T-helper 2 cell treated with Interferon-gamma antibody and Interleukin-4, amounts not matched to agents 5 μg/mL and 100 μg/mL, for 36 hours (primary cell): Measurements from ENCODE around the gene RPRD1B.

Experiments used
- DNase-seq: peaks from one replicate; pipeline ENCODE4 v3.0.0; 2021; ENCODE audit warnings: low spot score
- H3K27ac Mint-ChIP-seq: one replicate; pipeline ENCODE4 v1.8.0; 2021; ENCODE audit warnings: mild to moderate bottlenecking, mixed read lengths
- H3K27me3 Mint-ChIP-seq: one replicate; pipeline ENCODE4 v1.8.0; 2021; ENCODE audit warnings: low read depth, mixed read lengths
- H3K36me3 Mint-ChIP-seq: one replicate; pipeline ENCODE4 v1.8.0; 2021; ENCODE audit warnings: low read depth, mixed read lengths
- H3K4me1 Mint-ChIP-seq: one replicate; pipeline ENCODE4 v1.8.0; 2021; ENCODE audit warnings: low read depth, mixed read lengths
- H3K4me3 Mint-ChIP-seq: one replicate; pipeline ENCODE4 v1.8.0; 2022; ENCODE audit warnings: mild to moderate bottlenecking, moderate library complexity, mixed read lengths
- H3K9me3 Mint-ChIP-seq: one replicate; pipeline ENCODE4 v1.8.0; 2021; ENCODE audit warnings: mixed read lengths

RPRD1B gene

GRCh38 chr20:38126932-38127621 lies 93.5 kb downstream of the RPRD1B start:
- no peak overlapping the region for H3K27ac Mint-ChIP-seq
- H3K9me3 Mint-ChIP-seq = no peaks in the 10 kb centered on the region

DNA sequence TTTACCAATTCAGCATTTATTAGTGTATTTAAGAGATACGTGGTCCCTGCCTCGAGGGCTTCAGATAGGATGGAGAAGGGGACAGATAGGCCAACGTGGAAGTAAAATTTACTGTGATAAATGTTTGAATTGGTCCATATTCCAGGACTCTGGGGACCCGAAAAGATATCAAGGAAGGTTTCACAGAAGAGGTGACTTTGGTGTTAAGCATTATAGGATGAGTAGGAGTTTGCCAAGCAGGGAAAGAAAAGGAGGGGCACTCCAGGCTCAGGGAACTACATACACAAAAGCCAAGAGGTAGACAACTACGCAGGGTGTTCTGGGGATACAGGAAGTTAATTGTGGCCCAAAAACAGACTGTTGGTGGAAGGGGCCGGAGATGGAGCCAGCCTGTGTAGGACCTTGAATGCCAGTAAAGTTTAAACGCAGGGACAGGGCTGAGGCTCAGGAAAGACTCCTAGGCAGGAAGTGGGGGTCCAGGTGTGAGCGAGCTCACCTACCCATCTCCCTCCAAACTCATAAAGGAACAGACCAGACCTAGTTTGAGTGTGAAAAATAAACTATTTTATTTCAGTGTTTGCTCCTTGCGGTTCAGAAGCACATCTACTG lies 94.5 kb downstream of the RPRD1B start:
- H3K4me3 Mint-ChIP-seq = no peak overlapping the region
- DNase-seq = no peak
- no peak overlapping the region for H3K27ac Mint-ChIP-seq
- H3K4me1 Mint-ChIP-seq = peaks cover 4% of the 10 kb centered on the region
- no peaks in the 10 kb centered on the region for H3K9me3 Mint-ChIP-seq
- H3K36me3 Mint-ChIP-seq = no peaks in the 10 kb centered on the region
- H3K27me3 Mint-ChIP-seq = no peaks in the 10 kb centered on the region

More at GRCh38 chr20:38126932-38127621, 93.5 kb downstream of the RPRD1B start:
- Mint-ChIP-seq H3K27me3 (no peaks in the 10 kb centered on the region), H3K36me3 (no peaks in the 10 kb centered on the region), H3K4me1 (peaks cover 6% of the 10 kb centered on the region), H3K4me3 (no peak overlapping the region)
- DNase-seq = no peak

DNA sequence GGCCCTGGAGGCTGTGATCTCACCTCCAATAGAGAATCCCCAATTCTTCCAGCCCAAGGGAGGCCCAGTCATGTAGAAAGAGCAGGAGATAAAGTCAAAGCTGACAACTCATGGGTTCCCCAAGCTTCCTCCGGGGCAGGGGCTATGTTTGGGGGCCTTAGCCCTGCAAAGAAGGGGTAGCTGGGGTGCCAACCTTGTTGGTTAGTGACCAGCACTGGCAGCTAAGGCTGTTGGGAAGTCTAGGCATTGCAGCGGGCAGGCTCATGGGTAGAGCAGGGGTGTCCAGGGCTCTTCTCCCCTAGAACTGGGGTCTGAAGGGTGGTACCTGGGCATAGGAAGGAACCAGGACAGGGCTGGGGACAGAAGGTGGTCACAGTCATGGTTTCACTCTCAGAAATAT lies 95.1 kb downstream of the RPRD1B start:
- H3K36me3 Mint-ChIP-seq = no peaks in the 10 kb centered on the region
- no peak for DNase-seq

DNA sequence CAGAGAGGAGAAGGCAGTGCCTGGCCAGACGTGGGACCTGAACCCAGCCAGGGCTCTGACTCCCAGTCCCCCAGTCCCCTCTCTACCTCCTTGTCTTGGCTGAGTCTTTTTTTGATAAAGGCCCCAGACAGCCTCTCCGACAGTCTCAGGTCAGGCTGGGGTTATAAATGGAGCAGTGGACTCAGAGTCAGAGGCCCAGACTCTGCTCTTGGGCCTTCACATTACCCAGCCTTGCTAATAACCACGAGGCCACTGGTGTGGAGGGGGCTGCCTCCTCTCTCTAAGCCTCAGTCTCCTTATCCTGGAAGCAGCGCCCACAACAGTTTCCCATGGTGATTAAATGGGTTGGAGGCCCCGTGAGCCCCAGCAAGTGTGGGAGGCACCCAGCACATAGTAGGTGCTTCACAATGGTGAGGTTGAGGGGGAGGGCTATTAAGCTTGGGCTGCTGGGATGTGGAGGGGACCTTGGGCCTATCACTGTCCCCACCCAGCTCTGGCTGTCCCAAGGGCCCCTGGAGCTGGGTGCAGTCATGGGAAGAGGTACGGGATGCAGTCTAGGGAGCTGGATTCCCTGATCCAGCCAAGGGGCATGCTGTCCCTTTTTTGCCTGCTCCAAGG lies 95.8 kb downstream of the RPRD1B start:
- no peak overlapping the region for H3K27ac Mint-ChIP-seq
- no peak for DNase-seq
- no peaks in the 10 kb centered on the region for H3K9me3 Mint-ChIP-seq
- H3K4me1 Mint-ChIP-seq = peaks cover 6% of the 10 kb centered on the region
- H3K4me3 Mint-ChIP-seq = no peak overlapping the region
- no peaks in the 10 kb centered on the region for H3K36me3 Mint-ChIP-seq
- no peaks in the 10 kb centered on the region for H3K27me3 Mint-ChIP-seq

More for the DNA sequence above, 95.1 kb downstream of the RPRD1B start:
- Mint-ChIP-seq H3K9me3 (no peaks in the 10 kb centered on the region), H3K27me3 (no peaks in the 10 kb centered on the region), H3K4me3 (no peak overlapping the region), H3K27ac (no peak overlapping the region), H3K4me1 (peaks cover under 1% of the 10 kb centered on the region)

DNA sequence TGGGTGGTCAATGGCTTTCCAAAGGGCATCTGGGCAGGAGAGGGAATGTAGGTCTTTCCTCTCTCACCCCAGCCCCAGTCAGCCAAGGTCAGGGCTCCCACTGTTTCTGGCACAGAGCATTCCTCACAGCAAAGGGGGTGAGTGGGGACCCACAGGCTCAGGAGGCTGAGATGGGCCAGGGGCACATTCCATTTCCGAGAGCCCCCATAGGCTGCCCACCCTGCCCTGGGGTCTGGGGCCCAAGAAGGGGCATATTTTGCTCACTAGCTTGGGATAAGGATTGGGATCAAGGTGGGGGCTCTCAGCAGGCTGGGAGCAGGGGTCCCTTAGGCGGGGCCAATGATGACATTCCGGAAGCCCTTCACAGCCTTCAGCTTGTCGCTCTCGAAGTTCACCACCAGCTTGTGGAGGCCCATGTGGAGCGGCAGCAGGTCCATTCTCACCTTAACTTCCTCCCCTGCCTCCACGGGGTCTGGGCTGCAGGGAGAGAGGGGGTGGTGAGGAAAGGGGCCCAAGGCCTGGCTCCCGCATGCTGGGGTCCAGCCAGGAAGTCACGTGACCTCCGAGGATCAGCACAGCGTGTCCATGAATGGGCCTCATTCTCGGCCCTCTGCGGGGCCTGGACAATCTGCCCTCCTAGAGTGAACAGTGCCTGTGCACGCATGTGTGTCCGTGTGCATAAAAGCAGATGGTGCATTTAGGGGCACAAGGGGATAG lies 96.5 kb downstream of the RPRD1B start:
- Mint-ChIP-seq H3K4me1 (peaks cover 13% of the 10 kb centered on the region), H3K36me3 (no peaks in the 10 kb centered on the region), H3K27ac (no peak overlapping the region), H3K9me3 (no peaks in the 10 kb centered on the region), H3K27me3 (no peaks in the 10 kb centered on the region), H3K4me3 (no peak overlapping the region)
- no peak for DNase-seq

DNA sequence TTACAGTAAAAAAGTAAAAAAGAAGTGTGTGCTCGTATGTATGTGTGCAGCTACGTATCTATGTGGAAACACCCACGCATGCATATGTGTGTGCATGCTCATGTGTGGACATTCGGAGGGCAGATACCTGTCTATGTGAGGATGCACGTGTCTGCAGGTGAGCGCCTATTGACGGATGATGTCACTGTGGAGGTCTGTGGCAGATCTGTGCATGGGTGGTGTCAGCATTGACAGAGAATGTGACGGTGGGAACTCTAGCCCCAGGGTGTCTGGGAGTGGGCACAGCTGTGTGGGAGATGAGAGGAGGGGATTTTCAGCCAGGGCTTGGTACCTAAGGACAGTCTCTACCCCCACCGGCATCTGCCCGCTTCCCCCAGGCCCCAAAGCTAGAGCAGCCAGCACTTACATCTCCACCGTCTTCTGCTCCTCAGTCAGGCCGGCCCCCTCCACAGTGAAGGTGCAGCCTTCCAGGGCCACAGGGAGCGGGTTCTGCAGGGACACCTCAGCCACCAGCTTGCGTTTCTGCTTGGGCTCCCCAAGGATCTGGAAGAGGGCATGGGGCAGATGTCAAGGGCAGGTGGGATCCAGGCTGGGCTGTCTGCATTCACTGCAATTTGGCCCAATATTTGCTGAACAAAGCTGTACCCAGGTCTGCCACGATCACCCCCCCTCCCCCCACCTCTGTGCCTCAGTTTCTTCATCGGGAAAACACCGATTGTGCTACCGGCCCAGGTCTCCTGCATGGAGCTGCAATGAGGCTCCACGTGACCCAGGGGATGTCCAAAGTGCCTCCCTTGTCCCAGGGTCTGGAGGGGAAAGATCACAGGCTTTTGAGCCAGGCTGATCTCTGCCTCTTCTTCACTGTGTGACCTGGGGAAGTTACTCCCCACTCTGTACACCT lies 97.4 kb downstream of the RPRD1B start:
- Mint-ChIP-seq H3K27me3 (no peaks in the 10 kb centered on the region), H3K4me3 (no peak overlapping the region), H3K4me1 (peaks cover 16% of the 10 kb centered on the region), H3K27ac (no peak overlapping the region), H3K36me3 (no peaks in the 10 kb centered on the region), H3K9me3 (no peaks in the 10 kb centered on the region)
- DNase-seq = no peak

DNA sequence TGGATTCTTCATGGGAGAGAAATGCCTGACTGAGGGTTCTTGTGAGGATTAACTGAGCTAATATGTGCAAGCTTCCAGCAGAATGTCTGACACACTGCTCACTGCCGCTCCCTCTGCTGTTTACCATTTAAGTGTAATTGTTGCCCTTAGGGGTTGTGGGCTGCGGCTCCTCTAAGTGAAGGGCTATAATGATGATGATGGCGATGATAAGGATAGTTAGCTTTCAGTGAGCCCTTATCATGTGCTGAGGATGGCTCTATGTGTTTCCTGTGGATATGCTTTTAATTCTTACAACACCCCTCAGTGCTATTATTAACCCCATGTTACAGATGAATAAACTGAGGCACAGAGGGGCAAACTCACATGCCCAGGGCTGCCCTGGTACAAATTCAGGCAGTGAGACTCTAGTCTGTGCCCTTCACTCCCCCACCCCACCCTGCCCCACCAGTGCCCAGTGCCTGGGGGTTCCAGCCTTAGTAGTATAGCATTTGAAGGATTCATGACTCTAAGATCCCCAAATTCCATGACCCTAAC lies 98.1 kb downstream of the RPRD1B start:
- DNase-seq = no peak
- no peaks in the 10 kb centered on the region for H3K36me3 Mint-ChIP-seq
- H3K4me1 Mint-ChIP-seq = peaks cover 16% of the 10 kb centered on the region
- no peaks in the 10 kb centered on the region for H3K27me3 Mint-ChIP-seq
- H3K27ac Mint-ChIP-seq = no peak overlapping the region
- H3K9me3 Mint-ChIP-seq = no peaks in the 10 kb centered on the region
- H3K4me3 Mint-ChIP-seq = no peak overlapping the region

DNA sequence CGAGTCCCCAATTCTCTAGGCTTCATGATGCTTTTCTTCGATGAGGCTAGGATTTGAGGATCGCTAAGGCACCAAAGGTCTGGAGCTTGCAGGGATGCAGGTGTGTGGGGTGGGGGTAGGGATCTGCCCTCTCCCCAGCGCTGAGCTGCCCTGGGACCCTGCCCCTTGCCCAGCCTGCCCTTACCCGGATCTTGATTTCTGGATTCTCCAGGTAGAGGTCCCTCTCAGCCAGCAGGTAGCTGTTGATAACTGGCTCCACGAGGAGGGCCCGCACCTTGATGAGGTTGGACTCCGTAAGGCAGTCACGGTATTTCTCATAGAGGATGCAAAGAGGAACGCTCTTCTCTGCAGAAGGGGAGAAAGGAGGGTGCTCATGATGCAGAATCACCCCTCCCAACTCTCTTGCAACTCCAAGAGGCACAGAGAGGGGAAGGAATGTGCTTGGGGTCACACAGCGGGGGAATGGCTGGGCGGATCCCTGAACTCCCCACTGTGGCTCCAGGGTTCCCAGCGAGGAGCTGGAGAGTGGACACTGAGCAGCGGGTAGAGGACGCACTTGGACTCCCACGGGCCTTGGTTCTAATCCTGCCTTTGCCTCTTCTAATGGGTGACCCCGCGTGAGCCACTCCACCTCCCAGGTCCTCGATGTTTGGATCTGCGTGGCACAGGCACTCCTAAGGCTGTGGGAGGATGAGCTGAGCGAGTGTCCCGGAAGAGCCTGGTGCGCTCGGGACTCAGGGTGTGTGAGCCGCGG lies 98.8 kb downstream of the RPRD1B start:
- Mint-ChIP-seq H3K4me1 (peaks cover 16% of the 10 kb centered on the region), H3K36me3 (no peaks in the 10 kb centered on the region), H3K27ac (no peak overlapping the region), H3K9me3 (no peaks in the 10 kb centered on the region), H3K27me3 (no peaks in the 10 kb centered on the region), H3K4me3 (no peak overlapping the region)
- DNase-seq = no peak

DNA sequence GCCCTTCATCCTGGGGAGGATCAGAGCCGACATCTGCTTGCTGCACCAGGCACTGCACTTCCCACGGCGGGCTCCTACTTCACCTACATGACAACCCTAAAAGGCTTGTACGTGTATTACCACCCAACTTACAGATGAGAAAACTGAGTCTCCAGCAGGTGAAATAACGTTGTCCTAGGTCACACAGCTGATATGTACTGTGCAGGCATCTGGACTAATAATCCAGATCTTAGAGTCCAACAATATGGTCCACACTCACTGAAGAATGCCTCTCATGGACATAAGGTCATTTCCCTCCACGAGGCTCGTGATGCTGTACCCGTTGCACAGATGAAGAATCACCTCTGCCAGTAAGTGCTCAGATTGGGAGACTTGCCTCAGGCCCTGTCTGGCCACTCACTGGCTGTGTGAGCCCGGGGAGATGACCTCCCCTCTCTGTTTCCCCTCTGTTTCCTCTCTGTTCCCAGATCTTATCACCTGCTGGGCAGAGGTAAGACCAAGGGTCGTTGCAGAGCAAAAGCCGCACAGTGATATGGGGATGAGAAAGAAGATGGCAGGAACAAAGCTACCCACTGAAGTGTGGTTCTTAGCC lies 99.5 kb downstream of the RPRD1B start:
- Mint-ChIP-seq H3K36me3 (no peaks in the 10 kb centered on the region), H3K4me1 (peaks cover 16% of the 10 kb centered on the region), H3K9me3 (no peaks in the 10 kb centered on the region), H3K27ac (no peak overlapping the region), H3K27me3 (no peaks in the 10 kb centered on the region), H3K4me3 (no peak overlapping the region)
- DNase-seq = no peak

DNA sequence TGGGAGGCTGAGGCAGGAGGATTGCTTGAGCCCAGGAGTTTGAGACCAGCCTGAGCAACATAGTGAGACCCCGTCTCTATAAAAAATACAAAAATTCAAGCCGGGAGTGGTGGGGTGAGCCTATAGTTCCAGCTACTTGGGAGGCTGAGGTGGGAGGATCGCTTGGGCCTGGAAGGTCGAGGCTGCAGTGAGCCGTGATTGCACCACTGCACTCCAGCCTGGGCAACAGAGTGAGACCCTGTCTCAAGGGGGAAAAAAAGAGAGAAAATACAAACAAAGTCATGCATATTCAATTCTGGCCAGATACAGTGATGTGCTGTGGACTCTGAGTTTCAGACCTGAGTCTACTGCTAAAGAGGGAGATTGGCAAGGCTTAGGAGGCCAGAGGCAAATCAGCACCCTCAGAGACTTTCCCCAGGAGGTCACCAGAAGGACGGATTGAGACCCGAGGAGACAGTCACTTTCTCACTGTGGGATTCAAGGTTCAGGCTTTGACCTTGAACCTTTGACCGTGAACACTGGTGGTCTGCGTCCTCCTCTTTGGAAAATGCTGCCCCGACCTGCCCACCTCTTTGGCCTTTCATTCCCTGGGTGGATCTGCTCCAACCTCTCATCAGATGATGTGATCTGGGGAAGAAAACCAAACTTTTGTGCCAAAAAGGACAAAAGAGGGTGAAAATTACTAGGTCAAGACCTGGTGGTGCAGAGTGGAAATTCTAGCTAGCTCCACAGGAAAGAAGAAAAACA lies 100.3 kb downstream of the RPRD1B start:
- Mint-ChIP-seq H3K36me3 (no peaks in the 10 kb centered on the region), H3K4me1 (peaks cover 16% of the 10 kb centered on the region), H3K9me3 (no peaks in the 10 kb centered on the region), H3K4me3 (peak overlapping the region; percentile 66), H3K27me3 (no peaks in the 10 kb centered on the region), H3K27ac (no peak overlapping the region)
- DNase-seq = no peak

DNA sequence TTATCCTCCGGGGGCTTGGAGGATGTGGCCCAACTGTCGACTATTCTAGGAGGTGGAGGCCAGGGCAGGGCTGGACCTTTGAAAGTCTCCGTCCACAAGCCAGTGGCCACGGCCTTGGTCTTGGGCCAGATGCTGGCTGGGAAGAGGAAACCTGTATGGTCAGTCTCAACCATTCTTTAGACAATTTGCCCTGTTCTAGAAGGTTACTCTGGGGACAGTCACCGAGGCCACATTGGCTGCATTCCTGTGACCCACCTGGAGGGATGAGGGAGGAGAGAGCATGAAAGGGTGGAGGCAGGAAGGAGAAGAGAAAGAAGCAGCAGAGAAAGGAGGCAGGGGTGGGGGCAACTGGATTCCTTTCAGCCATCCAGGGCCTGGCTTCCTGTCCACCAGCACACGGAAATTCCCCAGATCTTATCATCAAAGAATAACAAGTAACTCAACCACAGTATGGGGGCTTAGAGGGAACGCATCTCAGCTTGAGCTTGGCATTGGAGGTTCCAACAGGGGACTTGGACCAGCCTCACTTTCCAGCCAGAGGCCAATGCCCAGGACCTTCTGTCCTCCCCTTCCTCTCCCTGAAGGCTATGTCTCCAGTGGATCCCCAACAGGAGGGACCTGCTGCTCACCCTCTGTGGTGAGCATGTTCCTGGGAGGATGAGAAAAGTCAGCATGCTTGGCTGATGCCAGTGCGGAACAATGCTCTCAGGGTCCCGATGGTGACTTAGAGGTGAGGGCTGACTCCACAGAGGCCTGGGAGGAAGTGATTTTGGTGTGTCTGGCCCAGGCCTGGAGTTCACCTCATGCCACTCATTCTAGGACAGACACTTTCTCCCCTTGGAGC lies 101.1 kb downstream of the RPRD1B start:
- no peaks in the 10 kb centered on the region for H3K36me3 Mint-ChIP-seq
- H3K27me3 Mint-ChIP-seq = no peaks in the 10 kb centered on the region
- no peaks in the 10 kb centered on the region for H3K9me3 Mint-ChIP-seq
- DNase-seq = no peak
- H3K4me1 Mint-ChIP-seq = peaks cover 16% of the 10 kb centered on the region
- H3K27ac Mint-ChIP-seq = no peak overlapping the region
- peak overlapping the region; percentile 66 for H3K4me3 Mint-ChIP-seq
